Stimulated activated CD4-positive, alpha-beta T cell treated with anti-CD3 and anti-CD28 coated beads, Interleukin-15, amount 100 ng/mL, for 1 hour (primary cell): ENCODE measurements around the gene FAM229A.
A peak's percentile ranks its signal among the peaks of the same experiment; 100 is the strongest.
"Not testable (repeated sequence)": the region's sequence is repeated elsewhere in the genome, so short reads cannot be mapped to it uniquely, and the experiment has no call there.

ENCODE experiments used
- DNase-seq, 2 donors: peaks; one replicate each; pipeline ENCODE4 v3.0.0-alpha.2; 2020; ENCODE audit warnings: low read depth in 1 of 2, low spot score in 1 of 2

Gene FAM229A

GRCh38 chr1:32377541-32378220, 15.4 kb upstream of the FAM229A start:
- DNase-seq: no peak

GRCh38 chr1:32376199-32376598, 13.9 kb upstream of the FAM229A start:
- DNase-seq: no peak

- DNase-seq: no peak
These were observed 11.8 kb upstream of the FAM229A start for GRCh38 chr1:32373996-32374592.

GRCh38 chr1:32372149-32372756, 10.0 kb upstream of the FAM229A start:
- no peak for DNase-seq

- no peak for DNase-seq
These were observed 5.8 kb upstream of the FAM229A start for GRCh38 chr1:32367912-32368635.

- no peak for DNase-seq
These were observed 3.2 kb upstream of the FAM229A start for GRCh38 chr1:32365445-32365844.

- DNase-seq: no peak
These were observed 2.6 kb upstream of the FAM229A start for GRCh38 chr1:32364836-32365235.

GRCh38 chr1:32363713-32364112, 1.4 kb upstream of the FAM229A start:
- DNase-seq: no peak

GRCh38 chr1:32361674-32362473, 411 bp downstream of the FAM229A start:
- peak in 1 of 2 donors; percentile 40 for DNase-seq

GRCh38 chr1:32361308-32361673, 994 bp downstream of the FAM229A start:
- no peak for DNase-seq

GRCh38 chr1:32358435-32358834, 3.9 kb downstream of the FAM229A start:
- DNase-seq: no peak

- DNase-seq: no peak
These were observed 4.7 kb downstream of the FAM229A start for GRCh38 chr1:32357614-32358013.

- no peak for DNase-seq
These were observed 5.8 kb downstream of the FAM229A start for GRCh38 chr1:32356478-32356877.

GRCh38 chr1:32355778-32356177, 6.5 kb downstream of the FAM229A start:
- not testable (repeated sequence) for DNase-seq

- DNase-seq: no peak
These were observed 8.3 kb downstream of the FAM229A start for GRCh38 chr1:32353886-32354570.

GRCh38 chr1:32353431-32353830, 8.9 kb downstream of the FAM229A start:
- no peak for DNase-seq

GRCh38 chr1:32352831-32353383, 9.4 kb downstream of the FAM229A start:
- no peak for DNase-seq

- no peak for DNase-seq
These were observed 10.0 kb downstream of the FAM229A start for GRCh38 chr1:32352239-32352745.

GRCh38 chr1:32351399-32352238, 10.7 kb downstream of the FAM229A start:
- DNase-seq: peak; percentile 86
